Measurements from ENCODE around the gene PLCE1.

Gene PLCE1

DNA sequence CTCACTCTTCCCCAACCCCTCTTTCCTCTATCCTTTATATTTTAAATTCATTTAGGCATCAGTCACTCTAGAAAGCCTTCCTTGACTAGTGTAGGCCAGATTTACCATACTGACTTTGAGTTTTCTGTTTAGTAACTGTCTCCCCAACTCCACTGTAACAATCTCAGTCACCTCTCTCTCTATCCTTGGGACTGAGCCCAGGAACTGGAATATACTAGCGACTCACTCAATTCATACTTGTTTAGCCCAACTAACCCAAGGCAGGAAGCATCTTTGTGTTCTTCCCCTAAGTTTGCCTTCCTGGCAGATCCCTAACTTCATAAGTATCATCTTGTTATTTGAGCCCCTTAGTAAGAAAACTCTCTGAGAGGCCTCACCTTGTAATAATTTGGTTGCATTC, 19.1 kb downstream of the PLCE1 start:
- no peak overlapping the region for H3K4me3 ChIP-seq (ENCODE audit: control insufficient read depth, low read depth, low read length)
- TF ChIP-seq CTCF (IDR thresholded peaks at IDR 0.05; ENCODE audit: control insufficient read depth, insufficient read depth, low read depth, low read length, missing control alignments), result no peak
- no peak for DNase-seq (ENCODE audit: low read depth)

DNA sequence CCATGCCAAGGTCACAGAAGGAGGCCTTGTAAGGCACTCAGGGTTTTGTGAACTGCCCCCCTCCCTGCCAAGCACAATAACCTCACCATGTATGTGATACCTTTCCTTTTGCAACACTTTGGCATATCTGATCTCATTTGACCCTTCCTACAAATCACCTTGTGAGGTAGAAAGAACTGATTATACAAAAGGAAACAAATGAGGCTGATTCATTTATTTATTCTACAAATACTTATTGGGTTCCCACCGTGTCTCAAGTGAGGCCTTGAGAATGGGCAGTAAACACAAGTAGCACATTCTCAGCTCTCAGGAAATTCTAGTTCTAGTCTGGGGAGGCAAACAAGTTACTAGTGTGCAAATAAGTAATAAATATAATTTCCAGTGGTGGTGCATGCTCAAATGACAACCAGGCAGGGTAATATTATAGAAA, 19.6 kb downstream of the PLCE1 start:
- DNase-seq (ENCODE audit: low read depth), result no peak
- no peak overlapping the region for H3K4me3 ChIP-seq (ENCODE audit: control insufficient read depth, low read depth, low read length)
- TF ChIP-seq CTCF (IDR thresholded peaks at IDR 0.05; ENCODE audit: control insufficient read depth, insufficient read depth, low read depth, low read length, missing control alignments), result no peak

GRCh38 chr10:94014304-94014703, 20.6 kb downstream of the PLCE1 start:
- no peak for TF ChIP-seq CTCF (IDR thresholded peaks at IDR 0.05; ENCODE audit: control insufficient read depth, insufficient read depth, low read depth, low read length, missing control alignments)
- no peak overlapping the region for H3K4me3 ChIP-seq (ENCODE audit: control insufficient read depth, low read depth, low read length)
- no peak for DNase-seq (ENCODE audit: low read depth)

DNA sequence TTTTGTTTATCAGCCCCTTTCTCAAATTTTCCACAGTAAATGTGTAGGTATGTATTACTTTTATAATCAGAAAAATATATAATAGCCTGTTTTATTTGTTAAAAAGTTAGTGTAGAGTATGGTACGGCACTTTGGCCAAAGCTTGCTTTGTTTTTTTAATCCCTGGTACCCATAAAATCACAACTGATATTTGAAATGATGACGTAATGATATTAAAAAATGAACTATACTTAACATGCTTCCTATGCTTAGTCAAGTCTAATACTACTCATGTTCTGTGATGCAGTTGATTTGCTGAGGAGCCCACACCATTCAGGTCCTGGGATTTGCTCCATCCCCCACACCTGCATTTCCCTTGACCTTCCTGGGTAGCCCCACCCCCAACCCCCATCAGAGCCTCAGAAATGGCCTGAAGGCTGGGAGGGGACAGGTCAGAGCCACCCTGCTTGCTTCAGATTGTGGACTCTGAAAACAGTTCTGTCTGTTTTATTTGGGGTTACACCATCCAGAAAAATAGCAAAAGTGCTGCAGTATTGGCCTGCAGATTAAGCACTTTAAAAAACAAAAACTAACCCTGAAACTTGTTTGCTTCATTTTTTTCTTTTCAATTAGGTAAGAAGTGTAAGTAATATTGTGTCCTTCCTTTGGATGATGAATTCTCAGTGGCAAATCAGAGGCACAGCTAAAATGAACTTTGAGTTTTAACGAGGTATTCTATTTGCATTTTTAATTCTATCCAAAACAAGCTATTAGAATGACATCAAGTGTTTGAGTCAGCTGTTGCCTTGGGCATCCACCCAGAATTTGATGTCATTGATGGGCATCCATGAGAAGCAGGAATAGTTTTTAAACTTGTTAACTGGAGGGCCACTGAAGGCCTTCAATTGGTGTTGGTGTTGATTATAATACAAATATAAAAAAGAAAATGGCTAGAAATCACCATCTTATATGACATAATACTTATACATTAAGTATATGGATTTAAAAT, 23.3 kb downstream of the PLCE1 start:
- no peak overlapping the region for H3K4me3 ChIP-seq (ENCODE audit: control insufficient read depth, low read depth, low read length)
- DNase-seq (ENCODE audit: low read depth), result no peak
- TF ChIP-seq CTCF (IDR thresholded peaks at IDR 0.05; ENCODE audit: control insufficient read depth, insufficient read depth, low read depth, low read length, missing control alignments), result no peak

DNA sequence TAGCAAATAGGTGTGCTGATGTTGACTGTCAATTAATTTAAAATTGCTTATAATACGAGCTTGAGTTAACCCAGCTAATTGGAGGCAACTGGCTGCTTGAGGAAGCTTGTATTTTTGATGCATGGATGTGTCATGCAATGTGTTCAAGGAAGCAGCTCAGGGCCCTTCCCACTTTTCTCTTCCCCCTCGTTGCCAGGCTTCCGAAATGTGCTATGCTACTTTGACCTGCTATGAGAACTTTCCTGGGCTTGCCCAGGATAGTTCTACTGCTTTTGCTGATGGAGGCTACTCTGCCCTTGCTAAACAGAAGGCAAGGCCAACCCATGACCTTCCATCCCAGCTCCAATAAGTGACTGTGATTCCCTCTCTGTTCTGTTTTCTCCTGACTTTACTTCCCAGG, 24.4 kb downstream of the PLCE1 start:
- no peak overlapping the region for H3K4me3 ChIP-seq (ENCODE audit: control insufficient read depth, low read depth, low read length)
- no peak for DNase-seq (ENCODE audit: low read depth)
- TF ChIP-seq CTCF (IDR thresholded peaks at IDR 0.05; ENCODE audit: control insufficient read depth, insufficient read depth, low read depth, low read length, missing control alignments), result no peak

GRCh38 chr10:94023906-94024305, 30.2 kb downstream of the PLCE1 start:
- DNase-seq (ENCODE audit: low read depth), result no peak
- no peak for TF ChIP-seq CTCF (IDR thresholded peaks at IDR 0.05; ENCODE audit: control insufficient read depth, insufficient read depth, low read depth, low read length, missing control alignments)
- H3K4me3 ChIP-seq (ENCODE audit: control insufficient read depth, low read depth, low read length), result no peak overlapping the region
